Fibroblast of skin of abdomen (primary cell): ENCODE data around the gene OLFM2.
A peak's percentile ranks its signal among the peaks of the same experiment; 100 is the strongest.

Experiments used
- DNase-seq: peaks from one replicate; pipeline ENCODE4 v3.0.0-alpha.2; 2013

OLFM2 gene

DNA sequence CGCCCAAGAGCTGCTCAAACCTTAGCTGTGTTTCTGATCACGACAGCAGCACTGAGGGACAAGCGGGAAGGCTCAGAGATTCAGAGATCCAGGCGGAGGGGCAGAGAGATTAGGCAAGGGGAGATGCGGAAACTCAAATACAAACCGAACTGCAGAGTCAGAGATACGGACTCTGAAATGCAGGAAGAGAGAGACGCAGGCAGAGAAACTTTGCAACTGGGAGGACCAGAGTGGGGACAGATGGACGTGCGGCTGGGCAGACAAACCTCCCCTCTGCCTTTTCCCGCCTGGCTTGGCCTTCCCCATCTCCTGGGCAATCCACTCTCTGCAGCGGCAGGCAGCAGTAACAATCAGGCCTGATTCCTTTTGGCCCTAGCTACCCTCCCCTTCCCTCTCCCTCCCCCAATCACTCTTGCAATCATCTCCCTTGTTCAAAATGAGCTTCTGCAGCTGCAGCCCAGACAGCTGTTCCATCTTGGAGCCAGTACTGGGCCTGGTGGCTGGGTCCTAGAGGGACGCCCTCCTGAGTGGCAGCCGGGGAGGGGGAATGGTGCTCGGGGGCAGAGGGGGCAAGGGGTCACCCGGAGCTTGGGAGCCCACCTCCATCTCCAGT is 29.7 kb downstream of the OLFM2 start:
- no peak for DNase-seq

DNA sequence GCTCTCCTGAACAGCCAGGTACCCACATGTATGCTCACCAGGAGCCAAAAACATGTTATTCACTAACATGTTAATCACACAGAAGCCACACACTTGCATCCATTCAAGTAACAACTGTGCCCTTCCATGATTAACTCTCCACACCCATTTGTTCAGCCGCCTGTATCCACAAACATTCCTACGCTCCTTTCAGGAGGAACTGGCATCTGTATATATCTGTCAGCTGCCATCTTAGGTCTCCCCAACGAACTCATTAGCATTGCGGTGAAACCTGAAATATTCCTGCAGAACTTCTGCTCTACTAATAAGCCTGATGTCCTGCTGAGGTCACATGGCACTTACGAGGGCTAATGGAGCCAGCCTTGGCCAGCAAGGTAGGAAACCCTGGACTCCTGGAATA is 33.0 kb downstream of the OLFM2 start:
- DNase-seq = no peak

DNA sequence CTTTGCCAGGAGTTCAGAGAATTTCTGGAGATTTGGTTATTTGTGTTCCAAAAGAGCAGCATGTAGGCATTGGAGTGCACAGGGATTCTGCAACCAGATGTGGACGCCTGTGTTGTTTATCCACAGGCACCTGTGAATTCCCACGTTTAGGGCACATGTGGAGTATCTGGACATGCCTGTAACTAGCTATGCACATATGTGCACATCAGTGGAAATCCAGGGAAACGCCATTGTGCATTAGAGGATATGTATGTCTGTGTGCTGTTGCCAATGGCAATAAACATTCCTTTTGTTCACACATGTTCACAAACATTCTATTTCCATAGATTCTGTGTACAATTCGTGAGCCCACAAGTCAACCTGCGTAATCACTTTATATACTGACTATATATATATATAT is 34.7 kb downstream of the OLFM2 start:
- no peak for DNase-seq

DNA sequence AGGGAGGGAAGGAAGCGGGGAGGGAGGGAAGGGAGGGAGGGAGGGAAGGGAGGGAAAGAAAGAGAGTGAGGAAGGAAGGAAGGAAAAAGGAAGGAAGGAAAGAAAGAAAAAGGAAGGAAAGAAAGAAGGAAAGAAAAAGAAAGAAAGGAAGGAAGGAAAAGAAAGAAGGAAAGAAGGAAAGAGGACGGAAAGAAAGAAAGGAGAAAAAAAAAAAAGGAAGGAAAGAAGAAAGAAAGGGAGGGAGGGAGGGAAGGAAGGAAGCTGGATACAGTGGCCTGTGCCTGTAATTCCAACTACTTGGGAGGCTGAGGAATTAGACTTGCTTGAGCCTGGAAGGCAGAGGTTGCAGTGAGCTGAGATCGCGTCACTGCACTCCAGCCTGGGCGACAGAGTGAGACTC is 35.3 kb downstream of the OLFM2 start:
- no peak for DNase-seq

DNA sequence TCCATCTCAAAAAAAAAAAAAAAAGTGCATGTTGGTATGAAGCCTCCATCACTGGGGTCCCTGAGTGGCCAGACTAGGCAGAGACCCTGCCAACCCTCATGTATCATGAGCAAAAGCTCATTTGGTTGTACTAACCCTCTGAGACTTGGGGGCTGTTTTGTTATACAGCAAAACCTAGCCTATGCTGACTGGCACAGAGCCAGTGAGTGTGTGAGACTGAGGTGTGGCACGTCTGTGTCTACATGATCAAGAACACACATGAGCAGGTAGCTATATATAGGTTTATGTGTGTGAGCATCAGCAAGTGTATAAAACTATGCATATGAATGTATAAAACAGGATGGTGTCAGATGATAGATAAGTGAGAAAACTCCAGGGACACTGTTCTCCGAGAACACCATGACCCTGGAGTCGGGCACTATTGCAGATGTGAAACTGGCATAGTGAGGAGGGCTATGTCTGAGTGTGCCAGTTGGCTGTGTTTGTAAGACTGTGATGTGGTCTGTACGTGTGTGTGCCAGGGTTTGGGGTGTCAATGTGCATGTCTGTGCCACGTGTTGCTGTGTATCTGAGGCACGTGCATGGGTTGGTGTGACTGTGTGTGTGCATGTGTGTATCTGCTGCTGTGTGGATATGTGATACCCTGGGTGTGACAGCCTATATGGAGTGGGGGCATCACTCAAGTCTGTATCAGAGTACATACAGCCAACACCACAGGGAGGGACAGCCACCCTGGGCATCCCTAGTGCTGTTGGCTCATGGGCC is 44.5 kb downstream of the OLFM2 start:
- no peak for DNase-seq

DNA sequence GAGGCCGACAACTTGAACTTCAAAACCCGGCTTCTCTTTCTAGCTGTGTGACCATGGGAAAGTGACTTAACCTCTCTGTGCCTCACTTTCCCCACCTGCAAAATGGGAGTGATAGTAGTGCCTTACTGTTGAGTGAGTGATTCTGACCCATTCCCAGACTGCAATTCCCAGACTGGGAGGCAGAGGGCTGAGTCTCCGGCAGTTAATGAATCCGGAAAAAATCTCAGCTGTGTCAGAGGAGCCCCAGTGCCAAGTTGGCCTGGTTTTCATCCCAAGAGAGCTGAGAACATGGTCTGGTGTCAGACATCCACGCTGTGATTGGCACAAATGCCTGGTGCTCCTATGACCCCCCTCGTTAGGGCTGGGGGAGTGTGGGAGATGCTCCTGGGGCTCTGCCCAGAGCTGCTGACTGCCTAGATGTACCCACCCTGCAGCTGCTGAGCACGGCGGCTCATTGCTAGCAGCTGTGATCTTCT is 51.2 kb downstream of the OLFM2 start:
- DNase-seq = peak; percentile 31

DNA sequence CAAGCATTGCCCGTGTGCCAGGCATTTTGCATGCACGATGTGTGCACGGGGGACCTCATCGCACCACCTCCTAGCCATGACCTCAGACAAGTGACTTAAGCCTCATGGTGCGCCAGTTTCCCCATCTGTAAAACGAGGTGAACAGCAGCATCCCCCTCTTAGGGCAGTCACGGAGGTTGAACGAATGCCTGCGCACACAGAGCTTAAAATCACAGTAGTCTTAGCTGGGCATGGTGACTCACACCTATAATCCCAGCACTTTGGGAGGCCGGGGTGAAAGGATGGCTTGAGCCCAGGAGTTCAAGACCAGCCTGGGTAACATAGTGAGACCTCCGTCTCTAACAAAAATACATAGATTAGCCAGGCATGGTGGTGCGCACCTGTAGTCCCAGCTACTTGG is 52.6 kb downstream of the OLFM2 start:
- no peak for DNase-seq

DNA sequence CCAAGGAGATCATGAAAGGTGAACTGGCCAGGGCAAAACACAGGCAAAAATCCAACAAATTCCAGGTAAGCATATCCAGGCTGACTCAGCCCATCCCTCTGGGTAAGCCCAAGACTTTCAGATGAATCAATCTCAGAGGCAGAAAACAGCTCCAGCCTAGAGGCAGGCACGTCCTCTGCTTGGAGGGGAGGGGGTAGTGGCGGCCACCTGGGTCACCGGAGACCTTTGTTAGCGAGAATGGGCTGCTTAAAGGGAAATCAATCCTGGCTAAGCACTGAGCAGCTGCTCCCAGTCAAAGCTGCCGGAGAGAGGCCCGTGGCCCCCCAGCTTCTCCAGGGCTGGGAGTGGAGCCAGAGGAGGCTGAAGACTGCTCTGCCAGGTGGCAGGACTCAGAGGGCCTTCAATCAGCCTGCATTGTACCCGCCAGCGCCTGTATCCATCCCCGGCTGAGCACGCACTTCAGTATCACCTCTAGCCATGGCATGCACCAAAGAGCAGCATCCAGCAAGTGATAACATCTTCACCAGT is 53.0 kb downstream of the OLFM2 start:
- DNase-seq = peak; percentile 48

DNA sequence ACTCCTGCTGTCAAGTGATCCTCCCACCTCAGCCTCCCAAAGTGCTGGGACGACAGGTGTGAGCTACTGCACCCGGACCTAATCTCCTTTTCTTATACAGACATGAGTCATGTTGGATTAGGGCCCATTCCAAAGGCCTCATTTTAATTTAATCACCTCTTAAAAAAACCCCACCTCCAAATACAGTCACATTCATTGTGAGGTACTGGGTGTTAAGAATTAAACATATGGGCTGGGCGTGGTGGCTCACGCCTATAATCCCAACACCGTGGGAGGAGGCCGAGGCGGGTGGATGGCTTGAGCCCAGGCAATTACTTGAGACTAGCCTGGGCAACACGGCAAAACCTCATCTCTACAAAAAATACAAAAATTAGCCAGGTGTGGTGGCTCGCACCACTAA is 54.6 kb downstream of the OLFM2 start:
- DNase-seq = peak; percentile 9

DNA sequence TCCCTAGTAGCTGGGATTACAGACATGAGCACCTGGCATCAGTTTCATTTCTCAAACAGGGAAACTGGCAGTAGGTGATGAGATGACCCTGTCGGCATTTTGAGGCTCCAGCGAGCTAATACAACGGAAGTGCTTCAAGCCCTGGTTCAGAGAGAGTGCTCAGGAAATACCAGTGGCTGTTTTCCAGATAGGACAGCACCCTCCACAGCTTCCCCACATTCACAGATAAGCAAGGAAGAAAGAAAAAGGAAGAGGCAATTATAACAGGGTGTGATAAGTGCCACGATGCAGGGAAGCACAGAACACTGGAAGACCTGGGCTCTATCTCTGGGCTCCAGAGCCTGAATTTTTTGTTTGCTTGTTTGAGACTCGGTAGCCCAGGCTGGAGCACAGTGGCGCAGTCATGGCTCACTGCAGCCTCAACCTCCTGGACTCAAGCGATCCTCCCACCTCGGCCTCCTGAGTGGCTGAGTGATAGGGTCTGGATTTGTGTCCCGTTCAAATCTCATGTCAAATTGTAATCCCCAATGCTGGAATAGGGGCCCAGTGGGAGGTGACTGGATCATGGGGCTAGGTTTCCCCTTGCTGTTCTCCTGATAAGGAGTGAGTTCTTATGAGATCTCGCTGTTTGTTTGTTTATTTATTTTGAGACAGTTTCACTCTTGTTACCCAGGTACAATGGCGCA is 57.7 kb downstream of the OLFM2 start:
- DNase-seq = no peak

DNA sequence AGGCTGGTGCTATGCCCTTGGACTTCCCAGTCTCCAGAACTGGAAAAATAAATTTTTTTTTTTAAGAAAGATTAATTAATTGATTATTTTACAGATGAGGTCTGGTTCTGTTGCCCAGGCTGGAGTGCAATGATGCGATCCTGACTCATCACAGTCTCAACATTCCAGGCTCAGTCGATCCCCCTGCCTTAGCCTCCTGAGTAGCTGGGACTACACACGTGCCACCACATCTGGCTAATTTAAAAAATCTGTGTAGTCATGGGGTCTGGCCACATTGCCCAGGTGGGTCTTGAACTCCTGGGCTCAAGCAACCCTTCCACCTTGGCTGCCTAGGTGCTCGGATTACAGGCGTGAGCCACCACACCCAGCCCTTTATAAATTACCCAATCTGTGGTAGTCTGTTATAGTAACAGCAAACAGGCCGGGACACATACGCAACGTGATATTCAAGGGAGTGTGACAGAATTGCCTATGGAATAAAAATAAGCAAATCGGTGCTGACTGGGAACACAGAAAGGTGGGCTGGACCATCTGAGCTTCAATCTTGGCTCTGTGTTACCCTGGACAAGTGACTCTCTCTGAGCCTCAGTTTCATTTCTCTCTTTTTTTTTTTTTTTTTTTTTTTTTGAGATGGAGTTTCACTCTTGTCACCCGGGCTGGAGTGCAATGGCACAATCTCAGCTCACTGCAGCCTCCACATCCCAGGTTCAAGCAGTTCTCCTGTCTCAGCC is 58.4 kb downstream of the OLFM2 start:
- peak; percentile 78 for DNase-seq

DNA sequence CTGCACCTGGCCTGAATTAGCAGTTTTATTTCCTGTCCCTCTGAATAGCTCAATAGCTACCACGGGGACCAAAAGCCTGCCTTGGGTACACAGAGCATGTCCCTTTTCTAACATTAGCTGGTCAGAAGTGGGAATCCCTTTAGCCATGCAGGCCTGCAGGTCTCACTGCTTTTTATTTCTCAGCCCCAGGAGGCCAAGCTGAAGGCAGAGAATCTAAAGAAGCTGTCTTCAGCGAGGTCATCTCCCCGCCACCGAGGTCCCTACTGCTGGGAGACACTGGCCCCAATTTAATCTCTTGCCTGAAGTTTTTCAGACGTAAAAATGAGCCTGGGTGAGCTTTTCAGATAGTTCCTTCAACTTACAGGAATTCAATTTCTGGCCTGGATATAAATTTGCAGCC is 60.5 kb downstream of the OLFM2 start:
- DNase-seq = no peak

DNA sequence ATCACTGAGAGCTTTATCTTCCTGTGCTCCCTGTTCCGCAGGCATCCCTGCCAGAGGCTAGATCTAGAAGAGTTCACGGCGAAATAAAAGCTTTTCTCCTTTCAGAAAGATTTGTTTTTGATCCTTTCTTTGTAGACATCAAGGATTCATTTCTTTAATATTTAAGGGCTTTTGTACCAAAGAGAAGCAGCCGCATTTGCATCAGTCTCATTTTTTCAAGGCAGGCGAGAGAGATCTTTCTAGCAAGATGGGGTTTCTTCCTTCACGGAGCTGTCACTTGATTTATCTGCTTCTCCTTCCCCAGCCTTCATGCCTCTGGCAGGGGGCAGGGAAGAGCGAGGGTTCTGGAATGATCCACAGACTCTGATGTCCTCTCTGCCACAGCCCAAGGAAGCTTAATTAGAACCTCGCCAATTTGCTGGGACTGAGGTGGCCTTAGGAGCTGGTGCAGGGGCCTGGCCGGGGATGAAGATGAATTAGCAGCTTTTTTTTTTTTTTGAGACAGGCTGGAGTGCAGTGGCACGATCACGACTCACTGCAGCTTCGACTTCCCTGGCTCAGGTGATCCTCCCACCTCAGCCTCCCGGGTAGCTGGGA is 61.2 kb downstream of the OLFM2 start:
- DNase-seq = no peak

DNA sequence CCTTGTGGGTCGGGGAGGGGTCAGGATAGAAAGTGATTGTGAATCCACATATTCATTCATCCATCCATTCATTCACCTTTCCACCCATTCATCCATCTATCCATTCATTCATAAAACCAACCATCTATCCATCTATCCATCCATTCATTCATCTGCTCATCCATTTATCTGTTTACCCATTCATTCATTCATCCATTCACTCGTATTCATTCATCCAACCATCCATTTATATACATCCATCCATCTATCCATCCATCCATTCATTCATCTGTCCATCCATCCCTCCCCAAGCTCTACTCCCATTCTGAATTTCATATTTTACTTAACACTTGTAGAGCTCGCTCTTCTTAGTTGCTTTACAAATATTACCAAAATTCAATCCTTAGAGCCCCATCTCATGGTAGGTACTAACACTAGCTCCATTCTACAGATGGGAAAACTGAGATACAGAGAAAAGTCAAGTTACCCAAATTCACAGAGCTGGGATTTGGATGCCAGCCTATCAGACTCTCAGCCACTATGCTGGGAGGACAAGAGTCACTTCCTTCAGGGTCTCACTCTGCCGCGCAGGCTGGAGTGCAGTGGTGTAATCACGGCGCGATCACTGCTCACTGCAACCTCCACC is 63.6 kb downstream of the OLFM2 start:
- no peak for DNase-seq

DNA sequence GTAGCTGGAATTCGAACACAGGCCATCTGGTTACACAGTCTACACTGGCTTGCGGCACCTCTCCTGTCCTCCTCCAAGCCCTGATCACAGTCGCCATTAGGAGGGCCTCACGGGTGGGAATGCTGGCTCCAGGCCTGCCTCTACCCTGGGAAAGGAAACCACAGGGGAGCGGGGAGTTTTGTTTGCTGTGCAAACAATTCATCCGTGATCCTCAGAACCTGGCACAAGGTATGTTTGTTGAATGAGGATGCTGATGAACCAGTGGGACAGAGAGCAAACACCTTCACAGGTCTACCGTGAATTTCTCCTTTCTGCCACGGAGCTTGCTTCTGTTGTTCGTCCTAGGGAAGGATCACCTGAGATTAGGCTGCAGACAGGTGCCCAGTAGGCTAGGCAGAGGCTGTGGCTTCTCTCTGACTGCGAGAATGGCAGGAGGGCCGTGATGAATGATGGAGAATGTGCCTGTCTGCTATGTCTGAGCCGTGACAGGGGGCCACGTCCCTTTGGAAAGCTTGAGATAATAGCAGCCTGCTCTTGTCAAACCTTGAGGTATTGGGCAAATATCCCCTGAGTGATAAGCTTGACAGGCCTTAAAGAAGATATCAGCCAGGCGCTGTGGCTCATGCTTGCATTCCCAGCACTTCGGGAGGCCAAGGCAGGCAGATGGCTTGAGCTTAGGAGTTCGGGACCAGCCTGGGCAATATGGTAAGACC is 64.5 kb downstream of the OLFM2 start:
- DNase-seq = no peak

DNA sequence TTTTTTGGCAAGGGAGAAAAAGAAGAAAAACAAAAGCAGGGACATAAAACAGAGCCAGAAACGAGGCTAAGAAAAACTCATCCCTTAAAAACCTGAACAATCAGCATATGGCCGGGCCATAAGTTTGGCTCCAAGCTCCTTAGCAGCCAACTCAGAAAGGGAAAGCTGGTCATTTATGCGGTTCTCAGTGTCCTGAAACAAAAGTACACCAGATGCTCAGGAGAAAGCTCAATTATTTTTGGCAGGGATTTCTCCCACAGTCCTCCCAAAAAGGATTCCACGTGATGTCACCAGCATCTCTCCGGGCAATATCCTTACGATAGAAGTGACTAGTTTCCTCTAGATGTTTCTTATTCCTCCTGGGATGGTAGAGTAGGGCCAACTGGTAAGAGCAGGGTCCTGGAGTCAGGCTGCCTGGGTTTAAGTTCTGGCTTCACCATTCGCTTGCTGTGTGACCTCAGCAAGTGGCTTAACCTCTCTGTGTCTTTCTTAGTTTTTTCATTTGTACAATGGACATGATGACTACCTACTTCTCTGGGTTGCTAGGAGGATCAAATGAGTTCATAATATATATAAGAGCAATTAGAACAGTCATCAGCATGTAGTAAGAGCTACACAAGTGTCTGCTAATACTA is 67.2 kb downstream of the OLFM2 start:
- no peak for DNase-seq

DNA sequence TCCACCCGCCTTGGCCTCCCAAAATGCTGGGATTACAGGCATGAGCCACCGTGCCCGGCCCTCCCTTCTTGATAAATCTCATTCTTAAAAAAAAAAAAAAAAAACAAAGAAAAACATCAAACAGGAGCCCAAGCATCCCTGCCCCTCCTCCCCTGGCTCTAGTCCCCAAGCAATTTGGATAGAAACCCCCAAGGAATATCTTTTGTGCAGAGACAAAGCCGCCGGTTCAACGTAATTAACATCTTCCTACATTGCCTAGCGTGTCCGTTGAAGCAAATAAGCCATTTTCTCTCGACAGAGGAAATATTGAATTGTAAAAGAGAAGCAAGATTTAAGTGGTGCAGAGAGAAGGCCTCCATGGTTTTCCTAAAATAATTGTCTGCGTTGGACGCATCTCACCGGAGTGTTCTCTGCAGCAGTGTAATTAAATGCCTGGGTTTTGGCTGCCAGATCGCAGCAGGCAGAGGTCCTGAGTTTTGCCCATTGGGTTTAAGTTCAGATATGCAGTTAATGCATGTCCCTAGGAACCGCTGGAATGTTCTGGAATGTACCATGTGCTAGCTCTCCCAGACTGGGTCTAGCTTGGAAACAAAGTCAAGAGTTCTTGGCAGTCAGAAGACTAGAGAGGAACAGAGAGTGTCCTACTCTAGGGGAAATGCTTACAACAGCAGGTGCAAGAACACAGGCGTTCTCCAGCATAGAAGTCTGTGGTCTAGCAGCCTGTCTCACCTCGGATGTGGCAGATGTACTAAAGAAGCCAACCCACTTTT is 70.4 kb downstream of the OLFM2 start:
- no peak for DNase-seq

DNA sequence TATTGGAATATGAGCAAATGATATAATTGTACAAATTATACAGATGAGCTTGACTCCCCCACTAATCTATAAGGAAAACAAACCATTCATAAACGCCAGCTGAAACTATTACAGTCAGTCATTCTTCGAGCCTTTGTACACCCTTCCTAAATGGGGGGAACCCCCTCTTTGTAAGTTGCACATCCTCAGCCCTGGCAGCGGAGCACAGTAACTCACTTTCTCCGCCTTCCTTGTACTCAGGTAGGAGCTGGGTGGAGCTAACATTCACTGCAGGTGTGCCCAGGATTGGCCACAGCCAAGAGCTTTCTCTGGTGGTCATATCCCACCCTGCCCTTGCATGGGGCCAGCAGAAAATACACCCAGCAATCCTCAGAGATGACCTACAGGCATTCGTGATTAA is 72.6 kb downstream of the OLFM2 start:
- no peak for DNase-seq

DNA sequence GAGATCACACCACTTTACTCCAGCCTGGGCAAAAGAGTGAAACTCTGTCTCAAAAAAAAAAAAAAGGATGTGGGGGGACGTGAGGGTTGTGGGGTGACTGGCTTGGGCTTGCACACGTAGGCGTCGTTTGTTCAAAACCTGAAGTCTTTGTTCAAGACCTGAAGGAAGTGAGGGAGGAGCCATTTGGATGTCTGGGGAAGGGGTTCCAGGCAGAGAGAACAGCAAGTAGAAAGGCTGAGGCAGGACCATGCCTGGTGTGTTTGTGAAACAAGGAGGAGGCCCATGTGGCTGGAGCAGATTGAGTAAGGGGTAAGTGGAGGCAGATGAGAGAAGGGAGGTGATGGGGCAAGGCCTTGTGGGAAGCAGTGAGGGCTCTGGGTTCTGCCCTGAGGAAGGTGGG is 73.4 kb downstream of the OLFM2 start:
- no peak for DNase-seq

DNA sequence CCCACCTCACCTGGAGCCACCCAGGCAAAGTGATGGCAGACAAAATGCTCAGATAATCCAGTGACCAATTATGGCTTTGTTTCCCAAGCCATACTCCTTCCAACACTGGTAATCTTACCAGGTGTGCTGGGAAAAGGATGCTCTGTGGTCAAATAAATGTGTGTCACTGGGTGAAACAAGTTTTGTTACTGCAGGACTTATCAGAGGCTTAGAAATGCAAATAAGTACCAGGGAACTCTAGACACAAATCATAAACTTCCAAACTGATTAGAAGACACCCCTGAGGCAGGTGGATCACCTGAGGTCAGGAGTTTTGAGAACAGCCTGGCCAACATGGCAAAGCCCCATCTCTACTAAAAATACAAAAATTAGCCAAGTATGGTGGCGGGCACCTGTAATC is 74.8 kb downstream of the OLFM2 start:
- no peak for DNase-seq
